HepG2 (cell line): Measurements from ENCODE around the gene SLCO4A1. TPM values are rescaled to one million over a fixed set of nuclear protein-coding genes. Genes with fewer than 3 reads are reported as not detected.

Source experiments
- HNRNPL ChIP-seq: fragments of 200-400 bp; formaldehyde crosslinking; IDR thresholded peaks from 2 replicates; pipeline ENCODE4 v1.6.1; 2017; ENCODE audit warnings: mild to moderate bottlenecking, low read depth, low read length
- KLF16 ChIP-seq, 2 experiments: sonication (generic) in 1 of 2; formaldehyde crosslinking in 1 of 2; IDR thresholded peaks; 2 replicates each; pipeline versions ENCODE4 v1.6.1 to v1.8.0; 2016 to 2023; ENCODE audit warnings: missing genetic modification reagents in 2 of 2, missing compliant biosample characterization in 1 of 2
- MAF1 ChIP-seq: sonication (generic); formaldehyde crosslinking; IDR thresholded peaks from 2 replicates; pipeline ENCODE4 v1.5.0; 2020; ENCODE audit warnings: missing genetic modification reagents, borderline replicate concordance
- PHF20 ChIP-seq: sonication (generic); formaldehyde crosslinking; IDR thresholded peaks from 2 replicates; pipeline ENCODE4 v1.5.0; 2020; ENCODE audit warnings: mild to moderate bottlenecking, missing genetic modification reagents
- RFXAP ChIP-seq: sonication (generic); formaldehyde crosslinking; IDR thresholded peaks from 2 replicates; pipeline ENCODE4 v1.4.0; 2020; ENCODE audit warnings: missing genetic modification reagents, borderline replicate concordance
- RXRB ChIP-seq: IDR thresholded peaks from 2 replicates; pipeline ENCODE4 v1.6.1; 2016; ENCODE audit warnings: borderline replicate concordance, missing genetic modification reagents, missing compliant biosample characterization
- ZNF224 ChIP-seq: sonication (generic); formaldehyde crosslinking; IDR thresholded peaks from 2 replicates; pipeline ENCODE4 v1.5.0; 2020; ENCODE audit warnings: mild to moderate bottlenecking, missing genetic modification reagents
- ZNF775 ChIP-seq: sonication (generic); formaldehyde crosslinking; IDR thresholded peaks from 2 replicates; pipeline ENCODE4 v1.4.0; 2020; ENCODE audit warnings: missing genetic modification reagents, mild to moderate bottlenecking, moderate library complexity, borderline replicate concordance
- ZSCAN31 ChIP-seq: sonication (generic); formaldehyde crosslinking; IDR thresholded peaks from 2 replicates; pipeline ENCODE4 v1.5.0; 2020; ENCODE audit warnings: low read depth, mild to moderate bottlenecking, missing genetic modification reagents
- polyA plus RNA-seq, 8 experiments: library from polyadenylated mRNA; depleted of rRNA in 3 of 8; stranded (reverse) in 7 of 8; unstranded in 1 of 8; fragments of >200 nt; fragmentation: Illumina TruSeq in 4 of 8; extraction: Trizol in 4 of 8; gene quantifications; 2 replicates each; pipeline versions ENCODE4 v1.2.1 to v1.2.3, GENCODE V29; 2011 to 2016; ENCODE audit warnings: low read depth in 4 of 8, missing spikeins in 1 of 8, mixed read lengths in 1 of 8; ENCODE audit not compliant: insufficient read depth in 1 of 8
- total RNA-seq, 5 experiments: library from RNA; depleted of rRNA; stranded (reverse); fragments of >200 nt; fragmentation: Illumina TruSeq; extraction: Trizol; gene quantifications; 2 replicates each; pipeline ENCODE4 v1.2.3, GENCODE V29; 2016; ENCODE audit warnings: low read depth in 1 of 5
- TF ChIP-seq, protein P1 (sequence below): sonication (generic); formaldehyde crosslinking; IDR thresholded peaks from 2 replicates; pipeline ENCODE4 v1.4.0; 2020; ENCODE audit warnings: missing genetic modification reagents, borderline replicate concordance
- TF ChIP-seq, protein P2 (sequence below), 2 experiments: sonication (generic) in 1 of 2; formaldehyde crosslinking in 1 of 2; IDR thresholded peaks; 2 replicates each; pipeline versions ENCODE4 v1.5.1 to v1.6.1; 2011 to 2020; ENCODE audit warnings: borderline replicate concordance in 1 of 2, low read depth in 1 of 2, low read length in 1 of 2, mild to moderate bottlenecking in 1 of 2, missing genetic modification reagents in 1 of 2, moderate library complexity in 1 of 2
- TF ChIP-seq, protein P3 (sequence below): sonication (generic); formaldehyde crosslinking; IDR thresholded peaks from 2 replicates; pipeline ENCODE4 v1.4.0; 2020; ENCODE audit warnings: missing genetic modification reagents, mild to moderate bottlenecking, borderline replicate concordance
- TF ChIP-seq, protein P4 (sequence below): sonication (generic); formaldehyde crosslinking; IDR thresholded peaks from 2 replicates; pipeline ENCODE4 v1.8.0; 2022; ENCODE audit warnings: missing genetic modification reagents, mild to moderate bottlenecking, inconsistent platforms, borderline replicate concordance

SLCO4A1 gene
- total and polyA plus RNA-seq, 2 of the 13 experiments (the other 11 are each of a cell fraction or from before 2014, with no cell fraction given) = 55.5 to 112 TPM

DNA sequence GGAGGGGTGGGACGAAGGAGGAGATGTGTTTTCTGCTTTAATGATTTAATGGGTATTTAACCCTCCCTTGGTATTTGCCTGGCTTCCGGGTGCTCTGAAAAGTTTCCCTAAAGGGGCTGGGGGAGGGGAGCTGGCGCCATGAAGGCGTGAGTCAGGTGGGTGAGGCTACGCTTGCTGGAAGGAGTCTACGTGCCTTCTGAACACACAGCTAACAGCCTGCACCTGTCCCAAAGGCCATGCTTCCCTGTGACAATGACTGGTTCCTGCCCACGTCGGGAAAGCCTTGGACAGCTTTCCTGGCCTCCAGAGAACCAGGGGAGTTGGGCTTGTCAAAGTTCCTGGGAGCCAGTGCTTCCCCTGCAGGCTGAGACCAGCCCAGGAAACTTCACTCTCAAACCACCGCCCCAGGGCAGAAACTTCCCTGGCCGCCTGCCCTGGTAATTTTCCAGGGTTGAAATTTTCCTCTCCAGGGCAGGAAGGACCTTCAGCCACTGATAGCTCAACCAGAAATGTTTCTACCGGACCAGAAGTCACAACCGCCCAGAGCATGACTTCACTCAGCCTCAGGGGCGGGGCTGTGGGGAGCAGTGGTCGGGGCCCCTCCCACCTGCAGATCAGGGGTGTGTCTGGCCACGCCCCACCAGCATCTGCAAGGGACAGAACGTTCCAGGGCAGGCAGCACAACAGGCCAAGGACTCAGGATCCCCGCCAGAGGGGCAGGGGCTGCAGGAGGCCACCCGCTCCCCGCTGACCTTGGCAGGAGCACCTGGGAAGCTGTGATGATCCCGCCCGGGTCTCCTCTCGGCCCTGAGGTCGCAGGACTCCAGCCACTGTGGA, 18.6 kb upstream of the SLCO4A1 start (continued):
- TF ChIP-seq, protein P1, sequence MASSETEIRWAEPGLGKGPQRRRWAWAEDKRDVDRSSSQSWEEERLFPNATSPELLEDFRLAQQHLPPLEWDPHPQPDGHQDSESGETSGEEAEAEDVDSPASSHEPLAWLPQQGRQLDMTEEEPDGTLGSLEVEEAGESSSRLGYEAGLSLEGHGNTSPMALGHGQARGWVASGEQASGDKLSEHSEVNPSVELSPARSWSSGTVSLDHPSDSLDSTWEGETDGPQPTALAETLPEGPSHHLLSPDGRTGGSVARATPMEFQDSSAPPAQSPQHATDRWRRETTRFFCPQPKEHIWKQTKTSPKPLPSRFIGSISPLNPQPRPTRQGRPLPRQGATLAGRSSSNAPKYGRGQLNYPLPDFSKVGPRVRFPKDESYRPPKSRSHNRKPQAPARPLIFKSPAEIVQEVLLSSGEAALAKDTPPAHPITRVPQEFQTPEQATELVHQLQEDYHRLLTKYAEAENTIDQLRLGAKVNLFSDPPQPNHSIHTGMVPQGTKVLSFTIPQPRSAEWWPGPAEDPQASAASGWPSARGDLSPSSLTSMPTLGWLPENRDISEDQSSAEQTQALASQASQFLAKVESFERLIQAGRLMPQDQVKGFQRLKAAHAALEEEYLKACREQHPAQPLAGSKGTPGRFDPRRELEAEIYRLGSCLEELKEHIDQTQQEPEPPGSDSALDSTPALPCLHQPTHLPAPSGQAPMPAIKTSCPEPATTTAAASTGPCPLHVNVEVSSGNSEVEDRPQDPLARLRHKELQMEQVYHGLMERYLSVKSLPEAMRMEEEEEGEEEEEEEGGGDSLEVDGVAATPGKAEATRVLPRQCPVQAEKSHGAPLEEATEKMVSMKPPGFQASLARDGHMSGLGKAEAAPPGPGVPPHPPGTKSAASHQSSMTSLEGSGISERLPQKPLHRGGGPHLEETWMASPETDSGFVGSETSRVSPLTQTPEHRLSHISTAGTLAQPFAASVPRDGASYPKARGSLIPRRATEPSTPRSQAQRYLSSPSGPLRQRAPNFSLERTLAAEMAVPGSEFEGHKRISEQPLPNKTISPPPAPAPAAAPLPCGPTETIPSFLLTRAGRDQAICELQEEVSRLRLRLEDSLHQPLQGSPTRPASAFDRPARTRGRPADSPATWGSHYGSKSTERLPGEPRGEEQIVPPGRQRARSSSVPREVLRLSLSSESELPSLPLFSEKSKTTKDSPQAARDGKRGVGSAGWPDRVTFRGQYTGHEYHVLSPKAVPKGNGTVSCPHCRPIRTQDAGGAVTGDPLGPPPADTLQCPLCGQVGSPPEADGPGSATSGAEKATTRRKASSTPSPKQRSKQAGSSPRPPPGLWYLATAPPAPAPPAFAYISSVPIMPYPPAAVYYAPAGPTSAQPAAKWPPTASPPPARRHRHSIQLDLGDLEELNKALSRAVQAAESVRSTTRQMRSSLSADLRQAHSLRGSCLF (CRISPR knock-in tag) = 0 out of 2 replicates have a peak, but pooled peaks have one; percentile 53
- TF ChIP-seq, protein P2, sequence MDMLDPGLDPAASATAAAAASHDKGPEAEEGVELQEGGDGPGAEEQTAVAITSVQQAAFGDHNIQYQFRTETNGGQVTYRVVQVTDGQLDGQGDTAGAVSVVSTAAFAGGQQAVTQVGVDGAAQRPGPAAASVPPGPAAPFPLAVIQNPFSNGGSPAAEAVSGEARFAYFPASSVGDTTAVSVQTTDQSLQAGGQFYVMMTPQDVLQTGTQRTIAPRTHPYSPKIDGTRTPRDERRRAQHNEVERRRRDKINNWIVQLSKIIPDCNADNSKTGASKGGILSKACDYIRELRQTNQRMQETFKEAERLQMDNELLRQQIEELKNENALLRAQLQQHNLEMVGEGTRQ (IDR thresholded peaks at IDR 0.05; ENCODE audit: low read depth, low read length) = no peak
- TF ChIP-seq, protein P2 (CRISPR knock-in tag; IDR thresholded peaks at IDR 0.05; ENCODE audit: borderline replicate concordance) = no peak; the same call in 1 of the 2 replicates
- TF ChIP-seq ZSCAN31 (peak; percentile 75), RFXAP (peak; percentile 71), MAF1 (CRISPR knock-in tag) (no peak; the same call in 1 of the 2 replicates), KLF16 (CRISPR knock-in tag; IDR thresholded peaks at IDR 0.05) (peak in 1 of 2 experiments; percentile 95; a peak in 2 of 4 replicates), RXRB (CRISPR knock-in tag) (peak; percentile 82), ZNF775 (CRISPR knock-in tag) (no peak), ZNF224 (CRISPR knock-in tag) (no peak; the same call in 1 of the 2 replicates), PHF20 (CRISPR knock-in tag) (peak; percentile 47; the same call in 1 of the 2 replicates), HNRNPL (peak; percentile 68; the same call in 1 of the 2 replicates)
- TF ChIP-seq, protein P3, sequence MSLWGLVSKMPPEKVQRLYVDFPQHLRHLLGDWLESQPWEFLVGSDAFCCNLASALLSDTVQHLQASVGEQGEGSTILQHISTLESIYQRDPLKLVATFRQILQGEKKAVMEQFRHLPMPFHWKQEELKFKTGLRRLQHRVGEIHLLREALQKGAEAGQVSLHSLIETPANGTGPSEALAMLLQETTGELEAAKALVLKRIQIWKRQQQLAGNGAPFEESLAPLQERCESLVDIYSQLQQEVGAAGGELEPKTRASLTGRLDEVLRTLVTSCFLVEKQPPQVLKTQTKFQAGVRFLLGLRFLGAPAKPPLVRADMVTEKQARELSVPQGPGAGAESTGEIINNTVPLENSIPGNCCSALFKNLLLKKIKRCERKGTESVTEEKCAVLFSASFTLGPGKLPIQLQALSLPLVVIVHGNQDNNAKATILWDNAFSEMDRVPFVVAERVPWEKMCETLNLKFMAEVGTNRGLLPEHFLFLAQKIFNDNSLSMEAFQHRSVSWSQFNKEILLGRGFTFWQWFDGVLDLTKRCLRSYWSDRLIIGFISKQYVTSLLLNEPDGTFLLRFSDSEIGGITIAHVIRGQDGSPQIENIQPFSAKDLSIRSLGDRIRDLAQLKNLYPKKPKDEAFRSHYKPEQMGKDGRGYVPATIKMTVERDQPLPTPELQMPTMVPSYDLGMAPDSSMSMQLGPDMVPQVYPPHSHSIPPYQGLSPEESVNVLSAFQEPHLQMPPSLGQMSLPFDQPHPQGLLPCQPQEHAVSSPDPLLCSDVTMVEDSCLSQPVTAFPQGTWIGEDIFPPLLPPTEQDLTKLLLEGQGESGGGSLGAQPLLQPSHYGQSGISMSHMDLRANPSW (CRISPR knock-in tag) = peak; percentile 93; the same call in 1 of the 2 replicates
- TF ChIP-seq, protein P4, sequence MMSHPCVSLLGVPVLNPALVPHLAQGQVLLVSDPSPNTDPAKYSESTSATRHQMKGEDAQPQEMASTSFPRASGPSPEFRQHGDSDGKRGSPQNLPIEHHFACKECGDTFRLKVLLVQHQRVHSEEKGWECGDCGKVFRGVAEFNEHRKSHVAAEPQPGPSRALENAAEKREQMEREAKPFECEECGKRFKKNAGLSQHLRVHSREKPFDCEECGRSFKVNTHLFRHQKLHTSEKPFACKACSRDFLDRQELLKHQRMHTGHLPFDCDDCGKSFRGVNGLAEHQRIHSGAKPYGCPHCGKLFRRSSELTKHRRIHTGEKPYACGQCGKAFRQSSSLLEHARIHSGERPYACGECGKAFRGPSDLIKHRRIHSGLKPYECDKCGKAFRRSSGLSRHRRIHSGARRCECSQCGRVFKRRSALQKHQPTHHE (CRISPR knock-in tag) = no peak; the same call in 1 of the 2 replicates
